ENCODE data around the gene TEX10.

TEX10 gene

GRCh38 chr9:100370064-100370723, 17.5 kb upstream of the TEX10 start:
- H3K4me3 ChIP-seq (ENCODE audit: low read depth in 1 of 2, low read length in 2 of 2): no peak overlapping the region
- no peak overlapping the region for H3K27ac ChIP-seq (ENCODE audit: low read length)
- no peaks in the 10 kb centered on the region for H3K9me3 ChIP-seq (ENCODE audit: control insufficient read depth in 1 of 2, low read length in 2 of 2)
- H3K36me3 ChIP-seq (ENCODE audit: control insufficient read depth in 1 of 2, insufficient read depth in 2 of 2, low read length in 2 of 2): no peaks in the 10 kb centered on the region
- no peaks in the 10 kb centered on the region for H3K27me3 ChIP-seq (ENCODE audit: low read depth, low read length)
- no peaks in the 10 kb centered on the region for H3K4me1 ChIP-seq (ENCODE audit: control insufficient read depth in 1 of 2, insufficient read depth in 2 of 2, low read length in 2 of 2)

DNA sequence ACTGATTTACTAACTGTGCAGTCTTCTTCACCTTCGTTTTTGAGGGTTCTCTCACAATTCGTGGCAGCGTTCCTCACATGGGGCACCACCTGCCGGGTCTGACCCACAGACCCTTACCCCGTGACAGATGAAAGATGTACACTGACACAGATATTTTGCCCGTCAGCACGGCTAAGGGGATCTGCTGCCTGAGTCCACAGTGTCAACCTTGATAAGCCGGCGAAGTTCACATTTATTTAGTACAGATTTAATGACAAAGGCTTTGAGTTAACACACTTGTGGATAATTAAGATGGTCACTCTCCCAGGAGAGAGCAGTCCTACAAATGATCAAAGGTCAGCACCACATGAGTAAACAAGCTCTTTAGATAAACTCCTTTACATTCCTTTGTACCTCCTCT, 15.9 kb upstream of the TEX10 start:
- H3K36me3 ChIP-seq (ENCODE audit: control insufficient read depth in 1 of 2, insufficient read depth in 2 of 2, low read length in 2 of 2): no peaks in the 10 kb centered on the region
- no peak overlapping the region for H3K27ac ChIP-seq (ENCODE audit: low read length)
- H3K9me3 ChIP-seq (ENCODE audit: control insufficient read depth in 1 of 2, low read length in 2 of 2): no peaks in the 10 kb centered on the region
- H3K4me3 ChIP-seq (ENCODE audit: low read depth in 1 of 2, low read length in 2 of 2): no peak overlapping the region
- no peaks in the 10 kb centered on the region for H3K4me1 ChIP-seq (ENCODE audit: control insufficient read depth in 1 of 2, insufficient read depth in 2 of 2, low read length in 2 of 2)
- no peaks in the 10 kb centered on the region for H3K27me3 ChIP-seq (ENCODE audit: low read depth, low read length)

DNA sequence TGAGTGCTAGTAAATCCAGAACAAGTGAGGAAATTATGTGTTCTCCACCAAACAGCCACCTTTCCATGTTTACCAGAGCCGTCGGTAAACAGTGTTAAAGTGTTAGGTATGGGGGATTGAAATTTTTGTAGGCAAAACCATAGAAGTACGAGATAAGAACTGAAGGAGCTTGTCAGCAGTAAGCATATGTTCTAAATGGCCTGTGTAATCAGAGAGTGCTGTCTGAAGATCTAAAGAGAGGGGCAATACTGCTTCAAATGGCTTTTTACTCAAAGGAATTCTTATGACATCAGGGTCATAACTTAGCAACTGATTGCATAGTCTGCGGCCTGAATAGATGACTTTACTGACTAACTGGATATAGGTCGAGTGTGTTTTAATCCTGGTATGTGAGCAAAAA, 13.4 kb upstream of the TEX10 start:
- Histone ChIP-seq H3K9me3 (ENCODE audit: control insufficient read depth in 1 of 2, low read length in 2 of 2) (no peaks in the 10 kb centered on the region), H3K36me3 (ENCODE audit: control insufficient read depth in 1 of 2, insufficient read depth in 2 of 2, low read length in 2 of 2) (no peaks in the 10 kb centered on the region), H3K4me3 (ENCODE audit: low read depth in 1 of 2, low read length in 2 of 2) (no peak overlapping the region), H3K27me3 (ENCODE audit: low read depth, low read length) (no peaks in the 10 kb centered on the region), H3K27ac (ENCODE audit: low read length) (no peak overlapping the region), H3K4me1 (ENCODE audit: control insufficient read depth in 1 of 2, insufficient read depth in 2 of 2, low read length in 2 of 2) (no peaks in the 10 kb centered on the region)

- H3K27ac ChIP-seq (ENCODE audit: low read length): no peak overlapping the region
- no peaks in the 10 kb centered on the region for H3K9me3 ChIP-seq (ENCODE audit: control insufficient read depth in 1 of 2, low read length in 2 of 2)
- H3K4me1 ChIP-seq (ENCODE audit: control insufficient read depth in 1 of 2, insufficient read depth in 2 of 2, low read length in 2 of 2): no peaks in the 10 kb centered on the region
- H3K4me3 ChIP-seq (ENCODE audit: low read depth in 1 of 2, low read length in 2 of 2): no peak overlapping the region
- no peaks in the 10 kb centered on the region for H3K27me3 ChIP-seq (ENCODE audit: low read depth, low read length)
- H3K36me3 ChIP-seq (ENCODE audit: control insufficient read depth in 1 of 2, insufficient read depth in 2 of 2, low read length in 2 of 2): no peaks in the 10 kb centered on the region
Observed at GRCh38 chr9:100364013-100364412, 11.3 kb upstream of the TEX10 start.

DNA sequence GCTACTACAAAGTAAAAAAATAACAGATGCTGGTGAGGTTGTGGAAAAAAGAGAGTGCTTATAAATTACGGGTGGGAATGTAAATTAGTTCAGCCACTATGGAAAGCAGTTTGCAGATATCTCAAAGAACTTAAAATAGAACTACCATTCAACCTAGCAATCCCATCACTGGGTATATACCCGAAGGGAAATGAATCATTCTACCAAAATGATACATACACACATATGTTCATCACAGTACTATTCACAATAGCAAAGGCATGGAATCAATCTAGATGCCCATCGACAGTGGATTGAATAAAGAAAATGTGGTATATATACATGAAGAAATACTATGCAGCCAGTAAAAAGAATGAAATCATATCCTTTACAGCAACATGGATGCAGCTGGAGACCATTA, 6.3 kb upstream of the TEX10 start:
- Histone ChIP-seq H3K4me1 (ENCODE audit: control insufficient read depth in 1 of 2, insufficient read depth in 2 of 2, low read length in 2 of 2) (no peaks in the 10 kb centered on the region), H3K27ac (ENCODE audit: low read length) (no peak overlapping the region), H3K27me3 (ENCODE audit: low read depth, low read length) (no peaks in the 10 kb centered on the region), H3K36me3 (ENCODE audit: control insufficient read depth in 1 of 2, insufficient read depth in 2 of 2, low read length in 2 of 2) (no peaks in the 10 kb centered on the region), H3K9me3 (ENCODE audit: control insufficient read depth in 1 of 2, low read length in 2 of 2) (no peaks in the 10 kb centered on the region), H3K4me3 (ENCODE audit: low read depth in 1 of 2, low read length in 2 of 2) (no peak overlapping the region)

GRCh38 chr9:100357501-100357900, 4.8 kb upstream of the TEX10 start:
- Histone ChIP-seq H3K4me3 (ENCODE audit: low read depth in 1 of 2, low read length in 2 of 2) (no peak overlapping the region), H3K4me1 (ENCODE audit: control insufficient read depth in 1 of 2, insufficient read depth in 2 of 2, low read length in 2 of 2) (peaks cover 0 to 8% of the 10 kb centered on the region in 2 donors), H3K27ac (ENCODE audit: low read length) (no peak overlapping the region), H3K27me3 (ENCODE audit: low read depth, low read length) (no peaks in the 10 kb centered on the region), H3K9me3 (ENCODE audit: control insufficient read depth in 1 of 2, low read length in 2 of 2) (no peaks in the 10 kb centered on the region), H3K36me3 (ENCODE audit: control insufficient read depth in 1 of 2, insufficient read depth in 2 of 2, low read length in 2 of 2) (no peaks in the 10 kb centered on the region)

- H3K27ac ChIP-seq (ENCODE audit: low read length): no peak overlapping the region
- no peaks in the 10 kb centered on the region for H3K9me3 ChIP-seq (ENCODE audit: control insufficient read depth in 1 of 2, low read length in 2 of 2)
- no peaks in the 10 kb centered on the region for H3K36me3 ChIP-seq (ENCODE audit: control insufficient read depth in 1 of 2, insufficient read depth in 2 of 2, low read length in 2 of 2)
- no peak overlapping the region for H3K4me3 ChIP-seq (ENCODE audit: low read depth in 1 of 2, low read length in 2 of 2)
- H3K4me1 ChIP-seq (ENCODE audit: control insufficient read depth in 1 of 2, insufficient read depth in 2 of 2, low read length in 2 of 2): peaks cover 0 to 13% of the 10 kb centered on the region in 2 donors
- H3K27me3 ChIP-seq (ENCODE audit: low read depth, low read length): no peaks in the 10 kb centered on the region
Observed at GRCh38 chr9:100355561-100355960, 2.8 kb upstream of the TEX10 start.

GRCh38 chr9:100354121-100354800, 1.5 kb upstream of the TEX10 start:
- H3K4me1 ChIP-seq (ENCODE audit: control insufficient read depth in 1 of 2, insufficient read depth in 2 of 2, low read length in 2 of 2): peaks cover 5 to 17% of the 10 kb centered on the region in 2 donors
- no peaks in the 10 kb centered on the region for H3K27me3 ChIP-seq (ENCODE audit: low read depth, low read length)
- no peak overlapping the region for H3K27ac ChIP-seq (ENCODE audit: low read length)
- H3K36me3 ChIP-seq (ENCODE audit: control insufficient read depth in 1 of 2, insufficient read depth in 2 of 2, low read length in 2 of 2): no peaks in the 10 kb centered on the region
- no peaks in the 10 kb centered on the region for H3K9me3 ChIP-seq (ENCODE audit: control insufficient read depth in 1 of 2, low read length in 2 of 2)
- no peak overlapping the region for H3K4me3 ChIP-seq (ENCODE audit: low read depth in 1 of 2, low read length in 2 of 2)

DNA sequence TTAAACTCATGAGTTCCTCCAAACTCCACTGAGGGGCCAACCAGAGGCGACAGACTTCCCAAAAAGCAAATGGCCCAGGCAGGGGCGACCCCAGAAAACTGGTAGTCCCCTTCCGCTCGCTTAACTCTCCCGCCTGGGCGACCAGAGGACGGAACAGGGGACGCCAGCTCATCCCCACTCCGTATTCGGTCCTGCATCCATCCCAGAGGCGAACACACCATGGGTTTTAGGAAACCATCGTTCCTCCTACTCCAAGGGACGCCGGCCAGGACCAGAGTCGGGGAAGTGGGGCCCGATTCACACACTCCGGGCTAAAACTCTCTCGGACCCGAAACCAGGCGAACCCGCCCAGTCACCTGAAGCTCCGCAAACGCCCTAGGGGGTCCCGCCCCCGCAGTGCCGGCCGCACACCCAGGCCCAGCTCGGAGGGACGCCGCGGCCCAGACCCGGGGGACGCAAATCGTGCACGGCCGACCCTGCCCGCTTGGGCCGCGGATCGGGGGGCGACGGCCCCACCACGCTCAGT, 478 bp downstream of the TEX10 start:
- H3K9me3 ChIP-seq (ENCODE audit: control insufficient read depth in 1 of 2, low read length in 2 of 2): no peaks in the 10 kb centered on the region
- peak overlapping the region; percentile 49 for H3K27ac ChIP-seq (ENCODE audit: low read length)
- peak overlapping the region; percentile 85 to 97 for H3K4me3 ChIP-seq (ENCODE audit: low read depth in 1 of 2, low read length in 2 of 2)
- no peaks in the 10 kb centered on the region for H3K36me3 ChIP-seq (ENCODE audit: control insufficient read depth in 1 of 2, insufficient read depth in 2 of 2, low read length in 2 of 2)
- no peaks in the 10 kb centered on the region for H3K27me3 ChIP-seq (ENCODE audit: low read depth, low read length)
- peaks cover 5 to 17% of the 10 kb centered on the region in 2 donors for H3K4me1 ChIP-seq (ENCODE audit: control insufficient read depth in 1 of 2, insufficient read depth in 2 of 2, low read length in 2 of 2)

DNA sequence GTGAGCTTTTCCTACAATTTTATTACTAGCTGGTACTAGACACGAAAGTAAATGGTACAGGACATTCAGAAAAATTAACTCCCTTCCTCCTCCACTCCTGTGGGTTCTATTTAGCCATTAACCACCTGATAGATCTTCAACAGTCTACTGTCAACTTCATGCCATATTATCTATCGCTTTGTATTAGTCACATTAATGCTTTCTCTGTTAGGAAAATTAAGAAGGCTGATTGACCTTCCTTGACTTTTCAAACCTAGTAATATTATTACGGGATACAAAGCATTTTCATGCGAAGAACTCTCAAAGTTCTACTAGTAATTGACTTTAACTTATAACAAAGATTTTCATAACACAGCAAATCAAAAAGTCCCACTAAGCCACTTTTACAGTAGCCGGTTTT, 1.2 kb downstream of the TEX10 start:
- Histone ChIP-seq H3K4me1 (ENCODE audit: control insufficient read depth in 1 of 2, insufficient read depth in 2 of 2, low read length in 2 of 2) (peaks cover 5 to 17% of the 10 kb centered on the region in 2 donors), H3K4me3 (ENCODE audit: low read depth in 1 of 2, low read length in 2 of 2) (peak overlapping the region; percentile 85 to 97), H3K27me3 (ENCODE audit: low read depth, low read length) (no peaks in the 10 kb centered on the region), H3K27ac (ENCODE audit: low read length) (no peak overlapping the region), H3K36me3 (ENCODE audit: control insufficient read depth in 1 of 2, insufficient read depth in 2 of 2, low read length in 2 of 2) (peaks cover 0 to 3% of the 10 kb centered on the region in 2 donors), H3K9me3 (ENCODE audit: control insufficient read depth in 1 of 2, low read length in 2 of 2) (no peaks in the 10 kb centered on the region)

- peaks cover 4 to 6% of the 10 kb centered on the region in 2 donors for H3K36me3 ChIP-seq (ENCODE audit: control insufficient read depth in 1 of 2, insufficient read depth in 2 of 2, low read length in 2 of 2)
- H3K27me3 ChIP-seq (ENCODE audit: low read depth, low read length): no peaks in the 10 kb centered on the region
- no peaks in the 10 kb centered on the region for H3K9me3 ChIP-seq (ENCODE audit: control insufficient read depth in 1 of 2, low read length in 2 of 2)
- H3K4me3 ChIP-seq (ENCODE audit: low read depth in 1 of 2, low read length in 2 of 2): no peak overlapping the region
- peaks cover 5 to 17% of the 10 kb centered on the region in 2 donors for H3K4me1 ChIP-seq (ENCODE audit: control insufficient read depth in 1 of 2, insufficient read depth in 2 of 2, low read length in 2 of 2)
- H3K27ac ChIP-seq (ENCODE audit: low read length): no peak overlapping the region
Observed at GRCh38 chr9:100350188-100350587, 2.6 kb downstream of the TEX10 start.

All from muscle layer of duodenum (tissue), 2 donors.